ENCODE measurements around the gene ENPP3.

GRCh38 chr6:131642987-131643611 lies 6.0 kb downstream of the ENPP3 start:
- TF ChIP-seq CTCF (IDR thresholded peaks at IDR 0.05 in 8 of 11, conservative IDR thresholded peaks at IDR 0.05 in 3 of 11), result no peak
- TF ChIP-seq POLR2A (IDR thresholded peaks at IDR 0.05), result no peak
